ENCODE measurements around the gene CFAP57. TPM values are rescaled to one million over a fixed set of nuclear protein-coding genes. Genes with fewer than 3 reads are reported as not detected.

The CFAP57 gene
- total and polyA plus RNA-seq, 9 of the 15 experiments (the other 6 are each of a cell fraction or from before 2014, with no cell fraction given): 0.04 to 0.22 (median 0.07) TPM; not detected in 3

GRCh38 chr1:43153443-43153842 is 18.7 kb upstream of the CFAP57 start:
- intact Hi-C loops (cut with micrococcal nuclease): no loop called here
- H3K4me3 ChIP-seq: no peak overlapping the region
- H3K27ac ChIP-seq (ENCODE audit: extremely low read depth, low read depth, low read length): no peak overlapping the region
- H3K4me1 ChIP-seq (replicated peaks in 1 of 2; ENCODE audit: control insufficient read depth in 2 of 2, insufficient read depth in 2 of 2, low read length in 2 of 2): no peaks in the 10 kb centered on the region
- no peak for DNase-seq (ENCODE audit: extremely low read depth in 1 of 4, low spot score in 3 of 4)
- H3K4me2 ChIP-seq (ENCODE audit: insufficient read depth, low read length): no peak overlapping the region
- in situ Hi-C loops (cut with MboI): no loop called here
- H4K20me1 ChIP-seq (replicated peaks; ENCODE audit: control insufficient read depth, insufficient read depth, low read length): 0 out of 2 replicates have a peak, but pooled peaks cover 3% of the 10 kb centered on the region
- FAIRE-seq: no peak
- ATAC-seq: no peak
- ChIA-PET CTCF (ENCODE audit: low intra/inter-chr PET ratio) (no interaction called here), POLR2A (no interaction called here)
- H3K27me3 ChIP-seq (ENCODE audit: control insufficient read depth in 2 of 2, insufficient read depth in 2 of 2, low read length in 2 of 2): peaks cover 37 to 41% of the 10 kb centered on the region in 2 experiments
- no peak overlapping the region for H2AFZ ChIP-seq (ENCODE audit: low read depth, low read length)
- BruUV-seq (replicated peaks): no TSS peak
- no peaks in the 10 kb centered on the region for H3K36me3 ChIP-seq (ENCODE audit: control insufficient read depth, insufficient read depth, low read length)
- no peak overlapping the region for H3K9ac ChIP-seq (ENCODE audit: insufficient read depth in 1 of 2, low read depth in 2 of 2, low read length in 2 of 2)
- H3K79me2 ChIP-seq (ENCODE audit: control insufficient read depth, insufficient read depth, low read length): no peaks in the 10 kb centered on the region
- WGBS (ENCODE audit: insufficient coverage, low coverage, missing lambda C conversion rate): 23% methylated on average over 6 of the region's 6 CpGs
- no peaks in the 10 kb centered on the region for H3K9me3 ChIP-seq (replicated peaks; ENCODE audit: control insufficient read depth, insufficient read depth, low read depth, low read length)
- H3K9me1 ChIP-seq (ENCODE audit: control insufficient read depth, insufficient read depth, low read length): no peaks in the 10 kb centered on the region
- no peak for TF ChIP-seq ZEB2 (IDR thresholded peaks at IDR 0.05)
- TF ChIP-seq ZSCAN32 (CRISPR knock-in tag; IDR thresholded peaks at IDR 0.05): no peak
- TF ChIP-seq, protein P1, sequence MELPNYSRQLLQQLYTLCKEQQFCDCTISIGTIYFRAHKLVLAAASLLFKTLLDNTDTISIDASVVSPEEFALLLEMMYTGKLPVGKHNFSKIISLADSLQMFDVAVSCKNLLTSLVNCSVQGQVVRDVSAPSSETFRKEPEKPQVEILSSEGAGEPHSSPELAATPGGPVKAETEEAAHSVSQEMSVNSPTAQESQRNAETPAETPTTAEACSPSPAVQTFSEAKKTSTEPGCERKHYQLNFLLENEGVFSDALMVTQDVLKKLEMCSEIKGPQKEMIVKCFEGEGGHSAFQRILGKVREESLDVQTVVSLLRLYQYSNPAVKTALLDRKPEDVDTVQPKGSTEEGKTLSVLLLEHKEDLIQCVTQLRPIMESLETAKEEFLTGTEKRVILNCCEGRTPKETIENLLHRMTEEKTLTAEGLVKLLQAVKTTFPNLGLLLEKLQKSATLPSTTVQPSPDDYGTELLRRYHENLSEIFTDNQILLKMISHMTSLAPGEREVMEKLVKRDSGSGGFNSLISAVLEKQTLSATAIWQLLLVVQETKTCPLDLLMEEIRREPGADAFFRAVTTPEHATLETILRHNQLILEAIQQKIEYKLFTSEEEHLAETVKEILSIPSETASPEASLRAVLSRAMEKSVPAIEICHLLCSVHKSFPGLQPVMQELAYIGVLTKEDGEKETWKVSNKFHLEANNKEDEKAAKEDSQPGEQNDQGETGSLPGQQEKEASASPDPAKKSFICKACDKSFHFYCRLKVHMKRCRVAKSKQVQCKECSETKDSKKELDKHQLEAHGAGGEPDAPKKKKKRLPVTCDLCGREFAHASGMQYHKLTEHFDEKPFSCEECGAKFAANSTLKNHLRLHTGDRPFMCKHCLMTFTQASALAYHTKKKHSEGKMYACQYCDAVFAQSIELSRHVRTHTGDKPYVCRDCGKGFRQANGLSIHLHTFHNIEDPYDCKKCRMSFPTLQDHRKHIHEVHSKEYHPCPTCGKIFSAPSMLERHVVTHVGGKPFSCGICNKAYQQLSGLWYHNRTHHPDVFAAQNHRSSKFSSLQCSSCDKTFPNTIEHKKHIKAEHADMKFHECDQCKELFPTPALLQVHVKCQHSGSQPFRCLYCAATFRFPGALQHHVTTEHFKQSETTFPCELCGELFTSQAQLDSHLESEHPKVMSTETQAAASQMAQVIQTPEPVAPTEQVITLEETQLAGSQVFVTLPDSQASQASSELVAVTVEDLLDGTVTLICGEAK (IDR thresholded peaks at IDR 0.05): no peak
- TF ChIP-seq, protein P1 (CRISPR knock-in tag; IDR thresholded peaks at IDR 0.05): no peak
- TF ChIP-seq ZBTB34 (CRISPR knock-in tag; IDR thresholded peaks at IDR 0.05): no peak
- TF ChIP-seq ZNF408 (CRISPR knock-in tag; IDR thresholded peaks at IDR 0.05; ENCODE audit: low read depth): no peak
- no peak for TF ChIP-seq POLR2A (conservative IDR thresholded peaks at IDR 0.05)
- TF ChIP-seq NCOA1 (IDR thresholded peaks at IDR 0.05; ENCODE audit: low read depth): no peak
- TF ChIP-seq TAF7 (tag; IDR thresholded peaks at IDR 0.05): no peak
- no peak for TF ChIP-seq E4F1 (CRISPR knock-in tag; IDR thresholded peaks at IDR 0.05; ENCODE audit: borderline replicate concordance)
- no peak for TF ChIP-seq PRMT5 (CRISPR knock-in tag; IDR thresholded peaks at IDR 0.05)
- TF ChIP-seq SPI1 (IDR thresholded peaks at IDR 0.05; ENCODE audit: borderline replicate concordance, low read depth, low read length): no peak

Data from K562 (cell line).